ENCODE results near the gene FOXK1.
"Not testable (repeated sequence)": the region's sequence is repeated elsewhere in the genome, so short reads cannot be mapped to it uniquely, and the experiment has no call there.

FOXK1 gene

DNA sequence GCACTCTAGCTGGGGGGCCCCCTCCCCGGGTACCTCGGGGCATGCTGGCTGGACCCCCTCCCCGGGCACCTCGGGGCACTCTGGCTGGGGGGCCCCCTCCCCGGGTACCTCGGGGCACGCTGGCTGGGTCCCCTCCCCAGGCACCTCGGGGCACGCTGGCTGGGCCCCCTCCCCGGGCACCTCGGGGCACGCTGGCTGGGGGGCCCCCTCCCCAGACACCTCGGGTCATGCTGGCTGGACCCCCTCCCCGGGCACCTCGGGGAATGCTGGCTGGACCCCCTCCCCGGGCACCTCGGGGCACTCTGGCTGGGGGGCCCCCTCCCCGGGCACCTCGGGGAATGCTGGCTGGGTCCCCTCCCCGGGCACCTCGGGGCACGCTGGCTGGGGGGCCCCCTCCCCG lies 120.5 kb downstream of the FOXK1 start:
- DNase-seq, result not testable (repeated sequence)

DNA sequence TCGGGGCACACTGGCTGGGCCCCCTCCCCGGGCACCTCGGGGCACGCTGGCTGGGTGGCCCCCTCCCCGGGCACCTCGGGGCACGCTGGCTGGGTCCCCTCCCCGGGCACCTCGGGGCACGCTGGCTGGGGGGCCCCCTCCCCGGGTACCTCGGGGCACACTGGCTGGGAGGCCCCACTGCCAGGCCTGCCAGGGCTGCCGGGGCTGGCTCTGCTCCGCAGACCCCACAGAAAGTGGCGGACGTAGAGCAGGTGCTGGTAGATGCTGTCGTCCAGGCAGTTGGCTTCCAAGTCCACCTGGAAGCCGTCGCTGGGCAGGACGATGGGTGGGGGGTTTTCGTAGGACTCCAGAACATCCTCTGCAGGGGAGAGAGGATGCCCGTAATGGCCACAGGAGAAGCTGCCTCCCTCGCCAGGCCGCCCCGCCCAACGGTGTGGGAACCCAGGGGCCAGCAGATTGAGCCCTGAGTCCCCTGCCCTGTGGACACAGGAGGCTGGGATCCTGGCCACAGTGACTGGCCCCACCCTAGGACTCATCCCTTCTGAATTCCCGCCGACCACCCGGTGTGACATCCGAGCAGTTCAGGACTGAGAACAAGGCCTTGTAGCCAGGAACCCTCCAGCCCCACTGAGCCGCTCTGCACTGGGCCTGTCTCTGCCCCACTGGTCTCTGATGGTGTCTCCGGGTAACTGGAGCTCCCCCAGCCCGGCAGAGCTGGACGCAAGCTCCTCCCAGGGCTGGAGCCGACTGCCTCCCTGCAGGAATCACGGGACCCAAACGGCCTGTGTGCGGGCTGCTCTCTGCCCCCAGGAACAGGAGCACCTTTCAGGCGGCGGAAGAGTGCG lies 121.5 kb downstream of the FOXK1 start:
- DNase-seq, result no peak

DNA sequence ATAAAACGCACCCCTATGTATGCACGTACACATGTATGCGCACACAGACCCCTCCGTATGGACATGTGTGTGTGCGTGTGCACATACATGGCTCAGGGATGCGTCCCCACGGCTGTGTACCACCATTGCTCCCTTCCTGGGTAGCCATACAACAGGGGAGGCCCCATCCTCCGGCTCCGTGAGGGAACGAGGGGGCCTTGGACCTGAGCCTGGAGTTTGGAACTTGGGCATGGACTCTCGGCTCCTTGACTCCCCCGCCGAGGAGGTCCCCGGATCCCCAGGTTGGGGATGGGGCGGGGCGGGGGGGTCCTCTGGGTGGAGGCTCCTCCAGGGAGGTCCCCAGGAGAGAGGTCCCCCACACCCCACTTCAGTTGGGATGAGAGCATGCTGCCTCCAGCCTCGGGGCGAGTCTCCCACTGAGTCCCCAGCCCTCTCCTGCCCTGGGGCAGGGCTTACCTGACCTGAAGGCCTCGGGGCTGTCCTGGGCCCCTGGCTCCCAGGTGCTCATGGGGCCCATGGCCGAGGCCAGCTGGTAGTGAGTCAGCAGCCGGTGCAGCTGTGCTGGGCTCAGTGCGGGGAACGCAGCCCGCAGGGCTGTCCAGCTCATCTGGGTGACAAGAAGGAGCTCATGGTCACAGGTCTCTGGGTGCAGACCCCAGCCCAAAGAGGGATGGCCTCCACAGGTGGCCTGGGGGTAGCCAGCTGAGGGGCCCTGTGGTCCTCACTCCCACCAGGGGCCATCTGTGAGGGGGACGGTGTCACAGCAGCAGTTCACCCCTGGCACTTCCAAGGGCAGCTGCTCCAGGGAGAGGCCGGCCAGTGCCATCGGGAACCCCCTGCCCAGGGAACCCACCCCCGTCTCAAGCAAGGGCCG lies 123.3 kb downstream of the FOXK1 start:
- no peak for DNase-seq

DNA sequence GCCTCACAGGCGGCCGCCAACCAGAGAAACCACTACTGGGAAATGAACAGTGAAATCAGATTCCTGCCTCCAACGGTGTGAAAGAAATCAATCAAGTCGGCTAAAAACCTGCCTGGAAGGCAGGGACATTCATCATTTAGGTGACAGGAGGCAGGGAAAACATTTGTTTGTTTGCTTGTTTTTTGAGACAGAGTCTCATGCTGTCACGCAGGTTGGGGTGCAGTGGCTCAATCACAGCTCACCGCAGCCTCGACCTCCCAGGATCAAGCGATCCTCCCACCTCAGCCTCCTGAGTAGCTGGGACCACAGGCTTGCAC lies 123.8 kb downstream of the FOXK1 start:
- DNase-seq, result no peak

DNA sequence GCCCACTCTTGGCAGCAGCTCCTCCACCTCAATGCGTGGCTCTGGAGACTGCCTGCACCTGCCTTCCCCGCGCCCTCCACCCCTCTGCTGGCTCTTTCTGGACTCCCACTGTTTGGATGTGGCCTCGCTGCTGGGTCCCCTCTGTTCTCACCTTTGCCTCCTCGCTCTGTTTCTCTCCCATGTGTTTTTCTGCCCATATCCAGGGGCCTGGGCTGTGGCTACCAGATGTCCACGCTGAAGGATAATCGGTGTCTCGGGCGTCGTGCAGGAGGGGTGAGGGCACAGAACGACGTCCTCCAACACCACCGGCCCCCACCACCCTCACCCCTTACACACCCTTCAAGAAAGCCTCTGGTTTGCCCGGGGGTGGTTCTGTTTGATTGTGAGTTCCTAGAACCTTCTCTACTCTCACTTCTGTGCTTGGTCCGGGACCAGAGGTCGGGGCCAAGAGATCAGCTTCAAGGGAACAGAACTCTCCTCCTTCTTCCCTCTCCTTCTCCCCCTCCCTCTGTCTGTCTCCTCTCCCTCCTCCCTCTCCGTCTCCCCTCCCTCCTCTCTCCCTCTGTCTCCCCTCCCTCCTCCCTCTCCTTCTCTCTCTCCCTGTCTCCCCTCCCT lies 125.0 kb downstream of the FOXK1 start:
- DNase-seq, result no peak

DNA sequence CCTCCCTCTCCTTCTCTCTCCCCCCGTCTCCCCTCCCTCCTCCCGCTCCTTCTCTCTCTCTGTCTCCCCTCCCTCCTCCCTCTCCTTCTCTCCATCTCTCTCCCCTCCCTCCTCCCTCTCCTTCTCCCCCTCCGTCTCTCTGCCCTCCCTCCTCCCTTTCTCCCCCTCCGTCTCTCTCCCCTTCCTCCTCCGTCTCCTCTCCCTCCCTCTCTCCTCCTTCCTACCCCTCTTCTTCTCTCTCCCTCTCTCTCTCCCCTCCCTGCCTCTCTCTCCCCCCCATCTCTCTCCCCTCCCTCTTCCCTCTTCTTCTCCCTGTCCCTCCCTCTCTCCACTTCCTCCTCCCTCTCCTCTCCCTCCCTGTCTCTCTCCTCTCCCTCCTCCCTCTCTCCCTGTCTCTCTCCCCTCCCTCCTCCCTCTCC lies 125.5 kb downstream of the FOXK1 start:
- no peak for DNase-seq

DNA sequence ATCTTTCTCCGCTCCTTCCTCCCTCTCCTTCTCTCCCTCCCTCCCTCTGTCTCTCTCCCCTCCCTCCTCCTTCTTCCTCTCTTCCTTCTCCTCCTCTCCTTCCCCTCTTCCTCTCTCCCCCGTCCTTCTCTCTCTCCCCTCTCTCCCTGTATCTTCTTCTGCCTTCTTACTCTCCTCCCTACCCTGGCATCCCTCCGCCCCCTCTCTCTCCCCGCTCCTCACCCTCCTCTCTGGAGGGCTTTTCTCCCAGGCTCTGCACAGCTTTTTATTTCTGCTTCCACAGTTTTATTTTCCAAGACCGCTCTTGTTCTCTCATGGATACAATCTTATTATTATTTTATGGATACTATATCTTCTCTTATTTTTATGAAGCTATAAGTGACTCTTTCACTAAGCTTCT lies 125.9 kb downstream of the FOXK1 start:
- no peak for DNase-seq

DNA sequence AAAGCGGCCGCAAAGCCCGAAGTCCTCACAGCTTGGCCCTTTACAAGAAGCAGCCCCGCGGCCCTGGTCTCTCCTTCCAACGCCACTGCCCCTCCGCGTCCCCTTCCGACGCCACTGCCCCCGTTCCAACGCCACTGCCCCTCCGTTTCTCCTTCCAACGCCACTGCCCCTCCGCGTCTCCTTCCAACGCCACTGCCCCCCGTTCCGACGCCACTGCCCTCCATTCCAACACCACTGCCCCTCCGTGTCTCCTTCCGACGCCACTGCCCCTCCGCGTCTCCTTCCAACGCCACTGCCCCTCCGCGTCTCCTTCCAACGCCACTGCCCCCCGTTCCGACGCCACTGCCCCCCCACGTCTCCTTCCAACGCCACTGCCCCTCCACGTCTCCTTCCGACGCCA lies 126.5 kb downstream of the FOXK1 start:
- DNase-seq, result no peak

DNA sequence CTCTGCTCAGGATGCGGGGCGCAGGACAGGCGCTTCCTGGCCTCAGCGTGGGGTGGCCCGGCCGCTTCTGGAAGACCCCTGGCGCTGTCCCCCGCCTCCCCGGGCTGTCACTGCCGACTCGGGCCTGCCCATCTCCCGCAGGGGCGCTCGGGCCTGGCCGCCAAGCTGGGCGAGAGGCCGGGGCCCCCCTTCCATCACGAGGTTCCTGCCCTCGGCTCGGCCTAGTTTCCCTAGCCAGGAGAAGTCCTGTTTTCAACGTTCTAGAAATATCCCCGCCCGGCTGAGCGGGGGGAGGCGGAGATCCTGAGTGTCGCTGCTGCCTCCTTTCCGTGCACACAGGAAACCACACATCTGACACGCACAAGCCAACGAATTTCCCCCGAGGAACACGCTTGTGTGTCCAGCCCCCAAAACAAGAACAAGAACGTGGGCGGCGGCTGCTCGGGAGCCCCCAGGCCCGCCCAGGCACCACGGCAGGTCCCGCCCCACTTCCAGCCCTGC lies 127.0 kb downstream of the FOXK1 start:
- no peak for DNase-seq

DNA sequence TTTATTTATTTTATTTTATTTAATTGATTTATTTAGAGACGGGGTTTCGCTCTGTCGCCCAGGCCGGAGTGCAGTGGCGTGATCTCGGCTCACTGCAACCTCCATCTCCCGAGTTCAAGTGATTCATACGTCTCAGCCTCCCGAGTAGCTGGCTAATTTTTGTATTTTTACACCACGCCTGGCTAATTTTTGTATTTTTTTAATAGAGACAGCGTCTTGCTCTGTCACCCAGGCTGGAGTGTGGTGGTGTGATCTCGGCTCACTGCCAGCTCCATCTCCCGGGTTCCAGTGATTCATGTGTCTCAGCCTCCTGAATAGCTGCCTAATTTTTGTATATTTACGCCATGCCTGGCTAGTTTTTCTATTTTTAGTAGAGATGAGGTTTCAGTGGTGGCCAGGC lies 127.6 kb downstream of the FOXK1 start:
- no peak for DNase-seq

DNA sequence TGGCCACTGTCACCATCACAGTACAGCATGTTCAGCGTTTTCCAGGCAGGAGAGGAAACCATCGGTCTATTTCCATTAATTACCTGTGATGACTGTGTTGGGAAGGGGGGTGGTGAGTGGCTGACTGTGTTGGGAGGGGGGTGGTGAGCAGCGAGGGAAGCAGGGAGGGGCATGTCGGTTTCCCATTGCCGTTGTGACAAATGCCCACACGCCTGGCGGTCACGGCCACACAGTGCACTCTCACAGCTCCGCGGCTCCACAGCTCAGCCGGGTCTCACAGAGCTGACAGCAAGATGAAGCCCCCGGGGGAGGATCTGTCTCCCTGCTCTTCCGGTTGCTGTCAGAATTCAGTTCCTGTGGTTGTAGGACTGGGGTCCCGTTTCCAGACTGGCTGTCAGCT lies 132.3 kb downstream of the FOXK1 start:
- DNase-seq, result no peak

DNA sequence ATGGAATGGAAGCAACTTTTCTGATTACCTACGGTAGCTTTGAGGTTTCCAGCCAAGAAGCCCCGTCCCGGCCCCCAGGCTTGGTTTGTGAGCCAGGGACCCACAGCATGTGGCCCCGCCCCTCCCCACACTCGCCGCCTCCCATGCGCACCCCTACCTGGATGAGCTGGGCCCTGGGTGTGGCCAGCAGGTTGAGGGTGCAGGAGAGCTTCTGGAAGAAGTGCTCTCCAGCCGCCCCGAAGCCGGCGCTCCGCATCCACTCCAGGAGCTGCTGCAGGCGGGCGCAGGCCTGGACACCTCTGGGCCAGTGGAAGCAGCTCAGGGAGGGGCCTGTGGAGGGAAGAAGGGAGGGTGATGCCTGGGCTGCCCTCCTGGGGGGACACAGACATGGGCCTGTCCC lies 133.0 kb downstream of the FOXK1 start:
- no peak for DNase-seq

DNA sequence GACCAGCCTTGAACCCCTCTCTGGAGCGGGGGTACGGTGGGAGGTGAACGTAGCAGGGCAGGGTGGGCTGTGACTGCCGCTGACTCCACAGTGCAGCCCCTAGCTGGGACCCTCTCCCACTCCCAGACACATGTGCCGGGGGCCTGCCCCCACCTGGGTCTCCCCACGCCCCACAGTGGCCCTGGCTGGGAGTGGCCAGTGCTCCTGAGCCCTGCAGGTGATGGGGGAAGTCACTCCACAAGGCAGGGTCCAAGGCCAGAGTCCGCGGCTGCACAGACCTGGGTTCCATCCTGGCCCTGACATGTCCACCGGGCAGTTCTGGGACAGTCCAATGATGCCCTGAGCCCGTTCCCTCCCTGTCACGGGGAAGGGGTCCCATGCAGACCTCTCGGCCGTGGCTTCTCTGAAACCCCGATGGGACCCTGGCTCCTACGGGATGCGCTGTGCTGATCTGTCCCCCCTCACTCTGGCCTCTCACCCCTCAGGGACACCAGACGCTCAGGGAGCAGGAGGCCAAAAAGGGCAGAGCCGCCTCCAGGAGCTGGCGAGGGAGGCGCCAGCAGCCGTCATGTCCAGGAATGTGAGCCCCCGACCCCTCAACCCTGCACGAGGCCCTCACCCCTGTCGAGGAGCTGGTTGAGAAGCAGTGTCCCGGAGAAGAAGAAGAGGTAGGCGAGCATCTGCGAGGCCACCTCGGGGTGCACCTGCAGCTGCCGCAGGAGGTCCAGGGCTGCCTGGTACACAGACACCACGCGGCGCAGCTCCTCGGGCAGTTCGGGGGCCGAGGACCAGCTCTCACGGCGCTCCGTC lies 133.7 kb downstream of the FOXK1 start:
- DNase-seq, result no peak

DNA sequence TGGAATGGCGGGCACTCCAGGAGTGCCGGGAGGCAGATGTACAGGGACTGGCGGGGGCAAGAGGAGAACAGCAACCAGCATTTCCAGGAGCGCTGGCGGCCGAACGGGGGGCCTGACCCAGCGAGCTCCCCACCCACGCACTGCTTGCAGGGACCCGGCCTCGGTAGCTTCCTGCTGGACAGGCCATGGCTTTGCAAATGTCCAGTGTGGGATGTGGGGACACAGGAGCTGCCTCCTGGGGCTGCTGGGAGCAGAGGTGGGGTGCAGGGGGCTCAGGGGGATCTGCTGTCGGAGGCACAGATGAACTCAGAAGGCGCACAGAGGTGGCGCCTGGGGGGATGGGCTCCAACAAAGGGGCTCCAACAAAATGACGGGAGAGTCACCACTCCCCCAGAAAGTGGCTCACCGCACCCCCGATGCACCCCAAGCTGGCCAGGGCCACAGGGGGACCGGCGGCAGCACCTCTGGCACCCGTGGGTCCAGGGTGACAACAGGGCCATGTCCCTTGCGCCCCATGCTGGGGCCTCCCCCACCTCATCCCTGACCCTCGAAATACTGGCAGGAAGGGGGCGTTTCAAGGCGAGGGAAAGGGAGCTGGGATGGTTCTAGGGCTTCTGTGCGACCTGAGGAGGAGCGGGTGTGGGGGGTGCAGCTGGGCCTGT lies 134.5 kb downstream of the FOXK1 start:
- DNase-seq, result no peak

DNA sequence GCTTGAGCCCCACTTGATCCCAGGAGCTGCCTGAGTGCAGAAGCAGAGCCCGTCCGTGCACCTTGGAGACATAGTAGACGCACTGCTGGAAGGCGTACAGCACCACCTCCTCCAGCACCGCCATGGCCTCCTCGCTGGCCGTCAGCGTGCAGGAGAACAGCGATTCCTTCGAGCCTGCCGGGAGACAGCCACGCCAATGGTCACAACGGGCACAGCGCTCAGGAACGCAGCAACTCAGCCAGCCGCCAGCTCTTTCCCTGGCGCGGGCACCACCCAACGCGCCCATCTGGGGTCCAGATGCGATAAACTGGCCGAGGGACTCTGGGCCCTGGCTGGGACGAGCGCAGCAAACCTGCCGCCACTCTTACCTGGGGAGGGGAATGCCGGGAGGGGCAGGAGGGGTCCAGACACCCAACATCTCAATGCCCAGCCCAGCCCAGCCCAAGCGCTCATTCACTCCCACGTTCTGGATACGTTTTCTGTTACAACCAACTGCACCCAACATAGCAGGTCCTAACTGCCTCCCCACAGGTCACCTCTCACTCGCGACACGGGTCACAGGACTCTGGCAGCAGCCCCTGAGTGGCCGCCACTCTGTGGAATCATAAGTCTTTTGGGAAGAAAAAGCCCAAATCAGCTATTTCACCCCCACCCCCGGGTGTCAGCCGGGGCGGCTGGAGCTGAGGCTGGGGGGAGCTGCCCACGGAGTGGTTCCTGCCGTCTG lies 135.2 kb downstream of the FOXK1 start:
- no peak for DNase-seq

DNA sequence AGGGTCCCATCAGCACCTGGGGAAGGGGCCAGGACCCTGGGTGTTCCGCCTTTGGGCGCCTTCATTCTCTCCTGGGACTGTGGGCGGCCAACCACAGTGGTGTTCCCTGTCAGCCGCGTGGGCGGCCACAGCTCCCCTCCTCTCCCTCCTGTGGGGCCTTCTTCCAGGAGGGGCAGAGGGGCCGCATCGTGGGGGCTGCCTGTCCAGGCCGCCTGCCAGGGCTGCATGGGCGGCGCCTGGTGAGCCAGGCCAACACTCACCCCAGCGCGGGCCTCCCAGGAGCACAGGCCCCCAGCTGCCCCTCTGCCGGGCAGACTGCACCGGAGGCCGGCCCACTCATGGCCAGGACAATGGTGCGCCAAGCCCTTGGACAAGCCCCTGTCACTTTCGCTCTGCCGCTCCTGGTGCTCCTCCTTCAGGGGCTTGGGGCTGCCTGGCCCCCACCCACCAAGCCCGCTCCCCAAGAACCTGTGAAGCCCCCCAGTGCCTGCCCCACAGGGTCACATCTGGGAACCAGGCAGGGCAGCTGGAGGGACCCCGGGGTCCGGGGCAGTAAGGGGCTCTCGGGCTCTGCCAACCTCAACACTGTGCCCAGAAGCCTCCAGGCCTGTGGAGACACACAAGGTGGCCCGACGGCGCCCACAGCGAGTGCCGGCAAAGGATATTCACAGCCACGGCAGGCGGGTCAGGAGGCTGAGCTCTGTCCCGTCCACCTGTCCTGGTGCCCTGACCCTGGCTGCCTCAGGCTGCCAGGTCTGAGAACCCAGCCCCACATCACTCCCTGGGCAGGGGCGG lies 136.1 kb downstream of the FOXK1 start:
- no peak for DNase-seq

DNA sequence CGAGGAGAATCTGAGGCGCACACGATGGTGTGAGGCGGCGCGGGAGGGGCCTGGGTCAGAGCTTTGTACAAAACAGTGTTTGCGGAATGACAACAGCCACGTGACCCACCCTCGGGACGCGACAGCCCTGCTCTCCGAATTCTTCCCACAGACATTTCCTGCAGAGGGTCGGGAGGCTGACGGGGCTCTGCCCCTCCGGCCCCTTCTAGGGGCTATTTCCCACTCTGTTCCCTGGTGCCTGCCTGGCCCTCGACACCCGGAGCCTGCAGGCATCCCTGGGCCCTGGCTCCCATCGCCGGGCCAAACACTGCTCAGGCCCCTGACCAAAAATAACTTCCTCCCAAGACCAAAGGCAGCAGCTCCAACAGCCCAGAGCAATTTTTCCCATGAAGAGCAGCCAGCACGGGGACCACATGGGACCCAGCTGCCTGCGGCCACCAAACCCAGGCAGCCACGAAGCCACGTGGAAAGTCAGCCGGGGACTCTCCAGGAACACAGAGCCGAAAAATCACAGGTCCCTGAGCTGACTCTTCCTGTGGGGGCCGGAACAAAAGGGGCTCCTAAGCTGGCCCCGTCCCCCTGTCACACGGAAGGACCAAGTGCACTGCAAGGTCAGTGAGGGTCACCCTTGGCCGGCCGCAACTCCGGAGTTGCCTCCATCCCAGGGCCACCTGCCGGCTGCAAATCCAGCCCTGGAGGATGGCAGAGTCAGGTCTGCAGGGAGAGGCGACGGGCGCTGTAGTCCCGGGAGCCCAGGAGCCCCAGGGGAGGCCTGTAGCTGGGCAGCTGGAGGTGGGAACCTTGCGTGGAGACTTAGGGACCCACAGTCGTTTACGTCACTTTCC lies 137.7 kb downstream of the FOXK1 start:
- DNase-seq, result no peak

DNA sequence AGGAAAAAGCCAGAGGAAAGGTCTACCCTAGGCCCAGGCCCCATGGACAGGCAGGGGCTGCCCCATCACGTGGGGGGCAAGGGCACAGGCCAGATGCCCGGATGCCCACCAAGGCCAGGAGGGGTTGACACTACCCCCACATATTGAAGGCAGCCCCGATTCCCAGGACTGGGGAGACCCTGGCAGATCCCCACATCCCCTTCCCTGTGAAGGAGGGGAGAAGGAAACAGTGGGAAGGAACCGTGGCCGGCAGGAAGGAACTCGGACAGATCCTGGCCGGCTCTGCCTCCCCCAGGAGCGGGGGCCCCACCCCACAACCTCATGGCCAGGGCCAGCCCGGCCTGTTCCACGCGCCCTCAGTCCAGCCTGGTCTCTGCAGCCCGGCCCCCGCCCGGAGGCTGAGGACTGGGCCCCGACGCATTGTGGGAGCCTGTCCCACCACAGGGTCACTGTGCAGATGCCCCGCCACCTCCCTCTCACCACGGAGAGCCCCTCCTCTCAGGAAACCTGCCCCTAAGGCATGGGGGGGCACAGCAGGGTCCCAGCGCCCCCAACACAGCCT lies 138.4 kb downstream of the FOXK1 start:
- no peak for DNase-seq

All from NCI-H2227 treated with DMSO at 0.1 percent for 48 hours (cell line).